Measurements from ENCODE around the gene FNBP1.

DNA sequence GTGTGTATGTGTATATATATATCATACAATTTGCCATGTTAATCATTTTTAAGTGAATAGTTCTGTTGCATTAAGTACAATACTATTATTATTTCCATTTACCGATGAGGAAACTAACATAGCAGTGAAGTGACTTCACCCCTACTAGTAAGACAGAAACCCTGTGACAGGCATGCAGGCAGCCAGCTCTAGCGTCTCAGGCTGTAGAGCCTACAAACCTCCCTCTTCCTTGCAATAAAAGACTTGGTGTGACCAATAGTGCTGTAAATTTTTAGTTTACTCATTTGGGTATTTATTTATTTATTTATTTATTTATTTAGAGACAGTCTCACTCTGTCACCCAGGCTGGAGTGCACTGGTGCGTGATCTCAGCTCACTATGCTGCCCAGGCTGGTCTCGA lies 24.7 kb downstream of the FNBP1 start:
- TF ChIP-seq, protein P1, sequence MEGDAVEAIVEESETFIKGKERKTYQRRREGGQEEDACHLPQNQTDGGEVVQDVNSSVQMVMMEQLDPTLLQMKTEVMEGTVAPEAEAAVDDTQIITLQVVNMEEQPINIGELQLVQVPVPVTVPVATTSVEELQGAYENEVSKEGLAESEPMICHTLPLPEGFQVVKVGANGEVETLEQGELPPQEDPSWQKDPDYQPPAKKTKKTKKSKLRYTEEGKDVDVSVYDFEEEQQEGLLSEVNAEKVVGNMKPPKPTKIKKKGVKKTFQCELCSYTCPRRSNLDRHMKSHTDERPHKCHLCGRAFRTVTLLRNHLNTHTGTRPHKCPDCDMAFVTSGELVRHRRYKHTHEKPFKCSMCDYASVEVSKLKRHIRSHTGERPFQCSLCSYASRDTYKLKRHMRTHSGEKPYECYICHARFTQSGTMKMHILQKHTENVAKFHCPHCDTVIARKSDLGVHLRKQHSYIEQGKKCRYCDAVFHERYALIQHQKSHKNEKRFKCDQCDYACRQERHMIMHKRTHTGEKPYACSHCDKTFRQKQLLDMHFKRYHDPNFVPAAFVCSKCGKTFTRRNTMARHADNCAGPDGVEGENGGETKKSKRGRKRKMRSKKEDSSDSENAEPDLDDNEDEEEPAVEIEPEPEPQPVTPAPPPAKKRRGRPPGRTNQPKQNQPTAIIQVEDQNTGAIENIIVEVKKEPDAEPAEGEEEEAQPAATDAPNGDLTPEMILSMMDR (IDR thresholded peaks at IDR 0.05): no peak
- no peak for TF ChIP-seq POLR2A (IDR thresholded peaks at IDR 0.05)

Data from body of pancreas (tissue), 4 donors.